ENCODE results near the gene PAXX.

The PAXX gene

GRCh38 chr9:136965771-136966484, 26.3 kb upstream of the PAXX start:
- H3K4me3 ChIP-seq (replicated peaks in 1 of 2; ENCODE audit: low read depth in 2 of 2, low read length in 2 of 2) = no peak overlapping the region

GRCh38 chr9:136968333-136969127, 23.7 kb upstream of the PAXX start:
- no peak overlapping the region for H3K4me3 ChIP-seq (replicated peaks in 1 of 2; ENCODE audit: low read depth in 2 of 2, low read length in 2 of 2)
- no peak for DNase-seq (ENCODE audit: low read depth in 2 of 2)
- TF ChIP-seq, protein P1, sequence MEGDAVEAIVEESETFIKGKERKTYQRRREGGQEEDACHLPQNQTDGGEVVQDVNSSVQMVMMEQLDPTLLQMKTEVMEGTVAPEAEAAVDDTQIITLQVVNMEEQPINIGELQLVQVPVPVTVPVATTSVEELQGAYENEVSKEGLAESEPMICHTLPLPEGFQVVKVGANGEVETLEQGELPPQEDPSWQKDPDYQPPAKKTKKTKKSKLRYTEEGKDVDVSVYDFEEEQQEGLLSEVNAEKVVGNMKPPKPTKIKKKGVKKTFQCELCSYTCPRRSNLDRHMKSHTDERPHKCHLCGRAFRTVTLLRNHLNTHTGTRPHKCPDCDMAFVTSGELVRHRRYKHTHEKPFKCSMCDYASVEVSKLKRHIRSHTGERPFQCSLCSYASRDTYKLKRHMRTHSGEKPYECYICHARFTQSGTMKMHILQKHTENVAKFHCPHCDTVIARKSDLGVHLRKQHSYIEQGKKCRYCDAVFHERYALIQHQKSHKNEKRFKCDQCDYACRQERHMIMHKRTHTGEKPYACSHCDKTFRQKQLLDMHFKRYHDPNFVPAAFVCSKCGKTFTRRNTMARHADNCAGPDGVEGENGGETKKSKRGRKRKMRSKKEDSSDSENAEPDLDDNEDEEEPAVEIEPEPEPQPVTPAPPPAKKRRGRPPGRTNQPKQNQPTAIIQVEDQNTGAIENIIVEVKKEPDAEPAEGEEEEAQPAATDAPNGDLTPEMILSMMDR (IDR thresholded peaks at IDR 0.05; ENCODE audit: low read depth, low read length) = no peak

More at GRCh38 chr9:136965771-136966484, 26.3 kb upstream of the PAXX start:
- TF ChIP-seq, protein P1 (IDR thresholded peaks at IDR 0.05; ENCODE audit: low read depth, low read length) = no peak
- DNase-seq (ENCODE audit: low read depth in 2 of 2) = no peak

DNA sequence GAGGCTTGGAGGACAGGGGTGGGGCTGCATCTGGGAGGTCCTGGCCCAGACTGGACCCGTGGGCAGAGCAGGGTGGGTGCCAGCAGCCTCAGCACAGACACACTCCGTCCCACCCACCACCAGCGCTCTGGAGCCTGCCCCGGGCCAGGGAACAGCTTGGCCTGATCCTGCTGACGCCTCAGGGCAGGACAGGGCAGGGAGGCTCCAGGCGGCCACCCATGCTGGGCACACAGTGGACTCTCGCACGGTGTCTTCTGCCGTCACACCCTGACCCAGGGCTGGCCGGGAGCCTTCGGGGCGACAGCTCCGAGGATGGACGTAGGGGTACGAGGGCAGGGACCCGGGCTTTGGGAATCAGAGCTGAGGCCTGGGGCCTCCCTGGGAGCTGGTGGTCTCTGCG, 23.1 kb upstream of the PAXX start:
- TF ChIP-seq, protein P1 (IDR thresholded peaks at IDR 0.05; ENCODE audit: low read depth, low read length) = no peak
- no peak overlapping the region for H3K4me3 ChIP-seq (replicated peaks in 1 of 2; ENCODE audit: low read depth in 2 of 2, low read length in 2 of 2)
- no peak for DNase-seq (ENCODE audit: low read depth in 2 of 2)

GRCh38 chr9:136969774-136970173, 22.4 kb upstream of the PAXX start:
- no peak overlapping the region for H3K4me3 ChIP-seq (replicated peaks in 1 of 2; ENCODE audit: low read depth in 2 of 2, low read length in 2 of 2)
- no peak for DNase-seq (ENCODE audit: low read depth in 2 of 2)
- TF ChIP-seq, protein P1 (IDR thresholded peaks at IDR 0.05; ENCODE audit: low read depth, low read length) = no peak

- no peak for DNase-seq (ENCODE audit: low read depth in 2 of 2)
- TF ChIP-seq, protein P1 (IDR thresholded peaks at IDR 0.05; ENCODE audit: low read depth, low read length) = no peak
- H3K4me3 ChIP-seq (replicated peaks in 1 of 2; ENCODE audit: low read depth in 2 of 2, low read length in 2 of 2) = no peak overlapping the region
Measured at GRCh38 chr9:136970361-136970760, 21.9 kb upstream of the PAXX start.

DNA sequence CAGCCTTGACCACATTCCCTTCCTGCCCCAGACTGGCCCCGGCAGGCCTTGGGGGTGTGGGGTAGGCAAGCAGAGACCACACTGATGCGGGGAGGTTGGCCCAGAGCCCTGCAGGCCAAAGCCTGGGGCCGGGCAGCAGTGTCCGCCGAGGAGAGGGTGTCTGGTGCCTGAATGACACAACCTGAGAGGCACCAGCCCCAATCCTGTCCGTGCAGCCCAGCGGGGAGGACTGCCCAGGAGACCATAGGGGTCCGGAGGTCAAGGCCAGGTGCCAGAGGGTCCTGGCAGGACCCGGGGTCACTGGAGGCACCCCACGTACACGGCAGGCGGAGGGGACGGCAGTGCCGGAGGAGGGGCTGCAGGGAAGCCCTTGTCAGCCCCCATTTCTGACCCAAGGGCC, 20.5 kb upstream of the PAXX start:
- TF ChIP-seq, protein P1 (IDR thresholded peaks at IDR 0.05; ENCODE audit: low read depth, low read length) = no peak
- no peak overlapping the region for H3K4me3 ChIP-seq (replicated peaks in 1 of 2; ENCODE audit: low read depth in 2 of 2, low read length in 2 of 2)
- no peak for DNase-seq (ENCODE audit: low read depth in 2 of 2)

Data from cardiac fibroblast (primary cell).